CD4-positive, alpha-beta T cell (primary cell): Measurements from ENCODE around the gene CATSPERE. TPM values are rescaled to one million over a fixed set of nuclear protein-coding genes. Genes with fewer than 3 reads are reported as not detected.

ENCODE experiments used
- ATAC-seq: fragments of 200-7000 bp; cut with Tn5 transposase; one replicate; pipeline ENCODE4 v1.10.0; 2022; ENCODE audit warnings: mild to moderate bottlenecking; ENCODE audit not compliant: poor library complexity
- CTCF ChIA-PET: fragments of 350-600 bp; sonication (Branson Sonifier 250); formaldehyde crosslinking; loops from one replicate; lab custom pipeline; 2021; ENCODE audit warnings: antibody characterized with exemption, inconsistent platforms; lab: Charles Lee
- POLR2A ChIA-PET: fragments of 350-600 bp; sonication (Branson Sonifier 250); formaldehyde crosslinking; loops from one replicate; lab custom pipeline; 2021; ENCODE audit warnings: antibody characterized with exemption, inconsistent platforms; lab: Charles Lee
- DNase-seq, 14 experiments: peaks; one replicate each; pipeline ENCODE4 v3.0.0-alpha.2; 2013 to 2020; ENCODE audit warnings: mixed read lengths in 2 of 14
- H3K27ac ChIP-seq, 2 donors: one replicate each; pipeline versions ENCODE4 v1.5.1 to v1.7.0; 2013; ENCODE audit warnings: low read length in 2 of 2, low read depth in 1 of 2, mild to moderate bottlenecking in 1 of 2
- H3K27me3 ChIP-seq, 2 experiments: 1 replicate in 1 of 2; 2 replicates in 1 of 2; pipeline versions ENCODE4 v1.6.1 to v1.7.0; 2013; ENCODE audit warnings: low read length in 2 of 2, control low read depth in 1 of 2, mild to moderate bottlenecking in 1 of 2, moderate library complexity in 1 of 2; ENCODE audit not compliant: insufficient read depth in 2 of 2, control insufficient read depth in 1 of 2
- H3K36me3 ChIP-seq: one replicate; pipeline ENCODE4 v1.6.1; 2013; ENCODE audit warnings: low read length, control low read depth; ENCODE audit not compliant: insufficient read depth
- H3K4me1 ChIP-seq: one replicate; pipeline ENCODE4 v1.6.1; 2013; ENCODE audit warnings: low read length, control low read depth; ENCODE audit not compliant: insufficient read depth
- H3K4me3 ChIP-seq: one replicate; pipeline ENCODE4 v1.5.1; 2013; ENCODE audit warnings: mild to moderate bottlenecking, low read length, moderate library complexity
- H3K9me3 ChIP-seq, 2 experiments: 1 replicate in 1 of 2; 2 replicates in 1 of 2; pipeline versions ENCODE4 v1.6.1 to v1.7.0; 2013; ENCODE audit warnings: low read length in 2 of 2, mild to moderate bottlenecking in 2 of 2, control low read depth in 1 of 2, moderate library complexity in 1 of 2; ENCODE audit not compliant: control insufficient read depth in 1 of 2, insufficient read depth in 1 of 2
- H3K27ac Mint-ChIP-seq: one replicate; pipeline ENCODE4 v1.8.0; 2020; ENCODE audit warnings: mixed read lengths
- H3K27me3 Mint-ChIP-seq: one replicate; pipeline ENCODE4 v1.8.0; 2021; ENCODE audit warnings: mixed read lengths
- H3K36me3 Mint-ChIP-seq: one replicate; pipeline ENCODE4 v1.8.0; 2021; ENCODE audit warnings: low read depth, mixed read lengths
- H3K4me1 Mint-ChIP-seq: one replicate; pipeline ENCODE4 v1.8.0; 2021; ENCODE audit warnings: low read depth, mixed read lengths
- H3K4me3 Mint-ChIP-seq: one replicate; pipeline ENCODE4 v1.8.0; 2020; ENCODE audit warnings: mild to moderate bottlenecking, mixed read lengths
- H3K9me3 Mint-ChIP-seq: one replicate; pipeline ENCODE4 v1.8.0; 2020; ENCODE audit warnings: mixed read lengths
- CTCF ChIP-seq: fragments of 200-600 bp; IDR thresholded peaks from one replicate; pipeline ENCODE4 v1.8.0; 2022; ENCODE audit warnings: antibody characterized with exemption, mild to moderate bottlenecking
- intact Hi-C, 2 experiments: fragments of 100-400 bp; cut with DNase I in 1 of 2; cut with micrococcal nuclease in 1 of 2; formaldehyde crosslinking; loops; one replicate each; pipeline versions ENCODE4 v1.15.1 to v1.9.0; 2023 to 2025; cut with DNase I, micrococcal nuclease
- total RNA-seq, 174 experiments: library from RNA in 2 of 174; stranded (reverse) in 2 of 174; gene quantifications; one replicate each; pipeline ENCODE4 v1.2.3 and lab custom pipeline; 2021 to 2026

CATSPERE gene
- total RNA-seq, 2 experiments from 2014 or later: 0.91 to 1.4 TPM

- no peaks in the 10 kb centered on the region for H3K4me1 ChIP-seq
- no peak overlapping the region for H3K27ac ChIP-seq
- peaks cover 53% of the 10 kb centered on the region for H3K36me3 ChIP-seq
- TF ChIP-seq CTCF: no peak
- Mint-ChIP-seq H3K4me1 (peaks cover 16% of the 10 kb centered on the region), H3K27me3 (no peaks in the 10 kb centered on the region), H3K9me3 (no peaks in the 10 kb centered on the region), H3K27ac (no peak overlapping the region), H3K36me3 (peaks cover 63% of the 10 kb centered on the region), H3K4me3 (no peak overlapping the region)
- ChIA-PET POLR2A (interaction anchor here (0.9 to 1.1 kb wide), 2 partner anchors 16 to 20 kb away, joined by 3 read pairs; no protein-coding TSS in a partner anchor), CTCF (no interaction called here)
- ATAC-seq (no peak), DNase-seq (no peak)
- no peak overlapping the region for H3K4me3 ChIP-seq
- H3K9me3 ChIP-seq: no peaks in the 10 kb centered on the region
- no peaks in the 10 kb centered on the region for H3K27me3 ChIP-seq
- intact Hi-C loops: no loop called here
These were observed 29.9 kb upstream of the CATSPERE start for GRCh38 chr1:244431166-244431565.

GRCh38 chr1:244435562-244436205 lies 25.4 kb upstream of the CATSPERE start:
- DNase-seq: no peak
- Histone ChIP-seq H3K4me1 (peaks cover 9% of the 10 kb centered on the region), H3K27me3 (no peaks in the 10 kb centered on the region), H3K36me3 (peaks cover 59% of the 10 kb centered on the region), H3K27ac (no peak overlapping the region), H3K4me3 (no peak overlapping the region), H3K9me3 (no peaks in the 10 kb centered on the region)
- CTCF ChIA-PET: interaction anchor here (0.6 kb wide), 1 partner anchor 613 kb away, joined by 3 read pairs; no protein-coding TSS in a partner anchor
- Mint-ChIP-seq H3K36me3 (peaks cover 63% of the 10 kb centered on the region), H3K4me1 (peaks cover 42% of the 10 kb centered on the region), H3K4me3 (no peak overlapping the region), H3K9me3 (no peaks in the 10 kb centered on the region), H3K27ac (no peak overlapping the region), H3K27me3 (no peaks in the 10 kb centered on the region)
- intact Hi-C loops: no loop called here
- no peak for ATAC-seq
- TF ChIP-seq CTCF: no peak
- POLR2A ChIA-PET: no interaction called here

- Mint-ChIP-seq H3K27ac (no peak overlapping the region), H3K9me3 (no peaks in the 10 kb centered on the region), H3K36me3 (peaks cover 58% of the 10 kb centered on the region), H3K4me3 (no peak overlapping the region), H3K27me3 (no peaks in the 10 kb centered on the region), H3K4me1 (peaks cover 42% of the 10 kb centered on the region)
- DNase-seq: no peak
- no peaks in the 10 kb centered on the region for H3K27me3 ChIP-seq
- peaks cover 52% of the 10 kb centered on the region for H3K36me3 ChIP-seq
- ChIA-PET POLR2A (no interaction called here), CTCF (no interaction called here)
- no peak for ATAC-seq
- H3K27ac ChIP-seq: no peak overlapping the region
- H3K4me3 ChIP-seq: no peak overlapping the region
- H3K4me1 ChIP-seq: peaks cover 9% of the 10 kb centered on the region
- intact Hi-C loops: no loop called here
- H3K9me3 ChIP-seq: no peaks in the 10 kb centered on the region
- TF ChIP-seq CTCF: no peak
These were observed 24.6 kb upstream of the CATSPERE start for GRCh38 chr1:244436336-244437085.
